Parathyroid adenoma (tissue), 2 donors: Measurements from ENCODE around the gene C21orf91.
"Not testable (repeated sequence)": the region's sequence is repeated elsewhere in the genome, so short reads cannot be mapped to it uniquely, and the experiment has no call there.

Source experiments
- H2AFZ ChIP-seq: fragments of 300-600 bp; sonication (generic); one replicate; pipeline ENCODE4 v1.7.0; 2017; ENCODE audit warnings: antibody characterized with exemption, mild to moderate bottlenecking
- H3K27ac ChIP-seq: fragments of 300-600 bp; sonication (generic); one replicate; pipeline ENCODE4 v1.7.0; 2017
- H3K27me3 ChIP-seq: fragments of 300-600 bp; sonication (generic); one replicate; pipeline ENCODE4 v1.7.0; 2017; ENCODE audit warnings: low read length; ENCODE audit not compliant: control insufficient read depth, insufficient read depth
- H3K36me3 ChIP-seq: fragments of 300-600 bp; sonication (generic); one replicate; pipeline ENCODE4 v1.7.0; 2017; ENCODE audit warnings: low read length; ENCODE audit not compliant: control insufficient read depth, insufficient read depth
- H3K4me1 ChIP-seq: fragments of 300-600 bp; sonication (generic); one replicate; pipeline ENCODE4 v1.7.0; 2017; ENCODE audit warnings: control low read depth
- H3K4me2 ChIP-seq: fragments of 300-600 bp; sonication (generic); one replicate; pipeline ENCODE4 v1.7.0; 2017; ENCODE audit warnings: low read length
- H3K4me3 ChIP-seq: fragments of 300-600 bp; sonication (generic); one replicate; pipeline ENCODE4 v1.7.0; 2017; ENCODE audit warnings: low read depth, low read length
- H3K79me2 ChIP-seq: fragments of 300-600 bp; sonication (generic); one replicate; pipeline ENCODE4 v1.7.0; 2017; ENCODE audit warnings: control low read depth
- H3K9ac ChIP-seq: fragments of 300-600 bp; sonication (generic); one replicate; pipeline ENCODE4 v1.7.0; 2017; ENCODE audit warnings: mild to moderate bottlenecking
- H3K9me3 ChIP-seq: fragments of 300-600 bp; sonication (generic); one replicate; pipeline ENCODE4 v1.7.0; 2017; ENCODE audit warnings: low read length; ENCODE audit not compliant: control insufficient read depth
- CTCF ChIP-seq: fragments of 300-600 bp; sonication (generic); IDR thresholded peaks from one replicate; pipeline ENCODE4 v1.7.0; 2017; ENCODE audit warnings: antibody characterized with exemption, mild to moderate bottlenecking
- donor health status: primary hyperparathyroidism.

The C21orf91 gene

GRCh38 chr21:17777072-17777765 is 41.9 kb downstream of the C21orf91 start:
- H3K4me3 ChIP-seq: no peak overlapping the region
- H3K27me3 ChIP-seq: no peaks in the 10 kb centered on the region
- TF ChIP-seq CTCF: no peak

GRCh38 chr21:17775431-17776126 is 43.6 kb downstream of the C21orf91 start:
- Histone ChIP-seq H3K9ac (no peak overlapping the region), H3K4me2 (no peak overlapping the region), H3K79me2 (no peaks in the 10 kb centered on the region), H3K27ac (no peak overlapping the region), H3K9me3 (no peaks in the 10 kb centered on the region), H3K4me1 (no peaks in the 10 kb centered on the region), H3K27me3 (no peaks in the 10 kb centered on the region), H2AFZ (no peak overlapping the region), H3K4me3 (no peak overlapping the region), H3K36me3 (no peaks in the 10 kb centered on the region)
- TF ChIP-seq CTCF: no peak

More at GRCh38 chr21:17777072-17777765, 41.9 kb downstream of the C21orf91 start:
- Histone ChIP-seq H3K36me3 (no peaks in the 10 kb centered on the region), H3K9ac (no peak overlapping the region), H2AFZ (no peak overlapping the region), H3K4me1 (no peaks in the 10 kb centered on the region), H3K79me2 (no peaks in the 10 kb centered on the region), H3K9me3 (no peaks in the 10 kb centered on the region), H3K4me2 (no peak overlapping the region), H3K27ac (no peak overlapping the region)

- H3K4me2 ChIP-seq, H3K27ac ChIP-seq, H3K79me2 ChIP-seq, H2AFZ ChIP-seq, H3K27me3 ChIP-seq, H3K4me3 ChIP-seq, H3K36me3 ChIP-seq, H3K4me1 ChIP-seq, H3K9ac ChIP-seq, H3K9me3 ChIP-seq: not testable (repeated sequence)
Measured at GRCh38 chr21:17775021-17775420, 44.1 kb downstream of the C21orf91 start.

- Histone ChIP-seq H3K4me1 (no peaks in the 10 kb centered on the region), H3K27me3 (no peaks in the 10 kb centered on the region), H3K9me3 (no peaks in the 10 kb centered on the region), H3K4me3 (no peak overlapping the region), H3K27ac (no peak overlapping the region), H3K79me2 (no peaks in the 10 kb centered on the region), H3K9ac (no peak overlapping the region), H2AFZ (no peak overlapping the region), H3K36me3 (no peaks in the 10 kb centered on the region), H3K4me2 (no peak overlapping the region)
- no peak for TF ChIP-seq CTCF
Measured at GRCh38 chr21:17769447-17769845, 49.7 kb downstream of the C21orf91 start.

- TF ChIP-seq CTCF: no peak
- no peak overlapping the region for H2AFZ ChIP-seq
- no peak overlapping the region for H3K4me3 ChIP-seq
- no peaks in the 10 kb centered on the region for H3K9me3 ChIP-seq
- no peaks in the 10 kb centered on the region for H3K79me2 ChIP-seq
- H3K4me2 ChIP-seq: no peak overlapping the region
- no peaks in the 10 kb centered on the region for H3K4me1 ChIP-seq
- no peak overlapping the region for H3K27ac ChIP-seq
- H3K27me3 ChIP-seq: no peaks in the 10 kb centered on the region
- H3K9ac ChIP-seq: no peak overlapping the region
- no peaks in the 10 kb centered on the region for H3K36me3 ChIP-seq
Measured at GRCh38 chr21:17768840-17769446, 50.2 kb downstream of the C21orf91 start.
